ENCODE results near the gene CTR9. TPM values are rescaled to one million over a fixed set of nuclear protein-coding genes. Genes with fewer than 3 reads are reported as not detected.

CTR9 gene
- total RNA-seq, 1 experiment from 2014 or later: 32.7 TPM

- TF ChIP-seq ZNF425 (CRISPR knock-in tag; conservative IDR thresholded peaks at IDR 0.05): no peak
- TF ChIP-seq ZBTB21 (CRISPR knock-in tag; IDR thresholded peaks at IDR 0.05; ENCODE audit: borderline replicate concordance): no peak
- TF ChIP-seq CTCF (IDR thresholded peaks at IDR 0.05): no peak
- no peak for TF ChIP-seq ZNF416 (CRISPR knock-in tag; IDR thresholded peaks at IDR 0.05)
- no peak for TF ChIP-seq FOXP1 (CRISPR knock-in tag; IDR thresholded peaks at IDR 0.05; ENCODE audit: borderline replicate concordance)
- TF ChIP-seq ELF4 (CRISPR knock-in tag; IDR thresholded peaks at IDR 0.05; ENCODE audit: low read depth): no peak
- no peak for TF ChIP-seq TEAD4 (CRISPR knock-in tag; IDR thresholded peaks at IDR 0.05)
- no peak for TF ChIP-seq SMAD4 (CRISPR knock-in tag; IDR thresholded peaks at IDR 0.05)
- TF ChIP-seq ZNF512 (CRISPR knock-in tag; IDR thresholded peaks at IDR 0.05; ENCODE audit: borderline replicate concordance): no peak
- no peak for TF ChIP-seq TP53 (CRISPR knock-in tag; IDR thresholded peaks at IDR 0.05)
- TF ChIP-seq E2F4 (CRISPR knock-in tag; IDR thresholded peaks at IDR 0.05; ENCODE audit: borderline replicate concordance, low read depth): no peak
Measured at GRCh38 chr11:10762185-10762584, 11.1 kb downstream of the CTR9 start (continued).

GRCh38 chr11:10762913-10763421 lies 11.9 kb downstream of the CTR9 start:
- TF ChIP-seq TCF7 (CRISPR knock-in tag; IDR thresholded peaks at IDR 0.05; ENCODE audit: low read depth) (no peak), ZNF425 (CRISPR knock-in tag; conservative IDR thresholded peaks at IDR 0.05) (no peak), FOXP4 (CRISPR knock-in tag; IDR thresholded peaks at IDR 0.05) (no peak), GRHL2 (CRISPR knock-in tag; IDR thresholded peaks at IDR 0.05; ENCODE audit: insufficient replicate concordance, severe bottlenecking) (no peak), GABPB1 (CRISPR knock-in tag; IDR thresholded peaks at IDR 0.05) (no peak), NFE2L1 (CRISPR knock-in tag; IDR thresholded peaks at IDR 0.05) (no peak), MAX (CRISPR knock-in tag; IDR thresholded peaks at IDR 0.05) (no peak), E2F5 (CRISPR knock-in tag; IDR thresholded peaks at IDR 0.05) (no peak), MYBL2 (CRISPR knock-in tag; IDR thresholded peaks at IDR 0.05) (no peak), ATF6 (CRISPR knock-in tag; IDR thresholded peaks at IDR 0.05) (no peak)
- peaks cover 37% of the 10 kb centered on the region for H3K36me3 Mint-ChIP-seq
- no peak overlapping the region for H3K27ac Mint-ChIP-seq
- no peaks in the 10 kb centered on the region for H3K27me3 Mint-ChIP-seq (ENCODE audit: low read depth)
- DNase-seq (ENCODE audit: low spot score) (no peak), ATAC-seq (no peak)
- no peaks in the 10 kb centered on the region for H3K9me3 Mint-ChIP-seq
- H3K4me3 Mint-ChIP-seq: no peak overlapping the region
- H3K4me1 Mint-ChIP-seq: peaks cover 13% of the 10 kb centered on the region
- CTCF ChIA-PET: no interaction called here
- POLR2A ChIA-PET: no interaction called here
